ENCODE data around the gene TTC22.

The TTC22 gene

GRCh38 chr1:54806931-54807611, 5.9 kb upstream of the TTC22 start:
- DNase-seq: peak; percentile 19

- no peak for DNase-seq
Observed at GRCh38 chr1:54805981-54806381, 4.9 kb upstream of the TTC22 start.

- DNase-seq: no peak
Observed at GRCh38 chr1:54805466-54805865, 4.3 kb upstream of the TTC22 start.

GRCh38 chr1:54804471-54805132, 3.5 kb upstream of the TTC22 start:
- peak; percentile 36 for DNase-seq

GRCh38 chr1:54803761-54804470, 2.8 kb upstream of the TTC22 start:
- no peak for DNase-seq

- DNase-seq: no peak
Observed at GRCh38 chr1:54800041-54800898, 853 bp downstream of the TTC22 start.

GRCh38 chr1:54798769-54799641, 2.1 kb downstream of the TTC22 start:
- DNase-seq: peak; percentile 48

GRCh38 chr1:54798206-54798605, 2.9 kb downstream of the TTC22 start:
- no peak for DNase-seq

- DNase-seq: no peak
Observed at GRCh38 chr1:54796902-54797301, 4.2 kb downstream of the TTC22 start.

- no peak for DNase-seq
Observed at GRCh38 chr1:54795841-54796468, 5.2 kb downstream of the TTC22 start.

- no peak for DNase-seq
Observed at GRCh38 chr1:54795356-54795665, 5.8 kb downstream of the TTC22 start.

GRCh38 chr1:54794451-54795355, 6.4 kb downstream of the TTC22 start:
- DNase-seq: no peak

GRCh38 chr1:54792686-54793282, 8.3 kb downstream of the TTC22 start:
- DNase-seq: no peak

- peak; percentile 47 for DNase-seq
Observed at GRCh38 chr1:54791880-54792522, 9.1 kb downstream of the TTC22 start.

GRCh38 chr1:54788459-54788858, 12.7 kb downstream of the TTC22 start:
- DNase-seq: no peak

- DNase-seq: no peak
Observed at GRCh38 chr1:54787604-54788003, 13.5 kb downstream of the TTC22 start.

- DNase-seq: no peak
Observed at GRCh38 chr1:54786778-54787177, 14.3 kb downstream of the TTC22 start.

GRCh38 chr1:54784066-54784465, 17.1 kb downstream of the TTC22 start:
- no peak for DNase-seq

- DNase-seq: no peak
Observed at GRCh38 chr1:54782588-54782987, 18.5 kb downstream of the TTC22 start.

GRCh38 chr1:54782156-54782555, 19.0 kb downstream of the TTC22 start:
- DNase-seq: no peak

Data from activated naive CD4-positive, alpha-beta T cell treated with Interleukin-2 at 50 U/mL for 16 hours (primary cell).